ENCODE results near the gene ATP8A2.

DNA sequence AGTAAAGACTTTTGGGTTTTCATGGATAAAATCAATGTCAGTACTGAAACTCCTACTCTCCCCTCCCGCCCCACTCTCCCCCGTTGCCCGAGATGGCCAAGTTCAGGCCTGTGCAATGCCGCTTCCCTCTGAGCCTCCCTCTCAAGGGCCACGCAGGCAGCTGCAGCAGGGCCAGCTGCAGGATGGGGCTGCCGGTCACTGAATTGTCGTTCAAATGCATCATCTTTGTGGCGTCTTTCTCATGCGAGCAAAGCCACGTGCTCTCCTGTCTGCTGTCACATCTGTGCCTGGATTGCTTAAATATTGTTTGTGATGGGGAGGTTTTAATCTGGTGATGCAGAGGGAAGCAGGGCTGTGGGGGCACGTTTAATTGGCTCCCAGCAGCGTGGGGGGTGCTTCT is 653.4 kb downstream of the ATP8A2 start:
- TF ChIP-seq, protein P1, sequence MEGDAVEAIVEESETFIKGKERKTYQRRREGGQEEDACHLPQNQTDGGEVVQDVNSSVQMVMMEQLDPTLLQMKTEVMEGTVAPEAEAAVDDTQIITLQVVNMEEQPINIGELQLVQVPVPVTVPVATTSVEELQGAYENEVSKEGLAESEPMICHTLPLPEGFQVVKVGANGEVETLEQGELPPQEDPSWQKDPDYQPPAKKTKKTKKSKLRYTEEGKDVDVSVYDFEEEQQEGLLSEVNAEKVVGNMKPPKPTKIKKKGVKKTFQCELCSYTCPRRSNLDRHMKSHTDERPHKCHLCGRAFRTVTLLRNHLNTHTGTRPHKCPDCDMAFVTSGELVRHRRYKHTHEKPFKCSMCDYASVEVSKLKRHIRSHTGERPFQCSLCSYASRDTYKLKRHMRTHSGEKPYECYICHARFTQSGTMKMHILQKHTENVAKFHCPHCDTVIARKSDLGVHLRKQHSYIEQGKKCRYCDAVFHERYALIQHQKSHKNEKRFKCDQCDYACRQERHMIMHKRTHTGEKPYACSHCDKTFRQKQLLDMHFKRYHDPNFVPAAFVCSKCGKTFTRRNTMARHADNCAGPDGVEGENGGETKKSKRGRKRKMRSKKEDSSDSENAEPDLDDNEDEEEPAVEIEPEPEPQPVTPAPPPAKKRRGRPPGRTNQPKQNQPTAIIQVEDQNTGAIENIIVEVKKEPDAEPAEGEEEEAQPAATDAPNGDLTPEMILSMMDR (IDR thresholded peaks at IDR 0.05; ENCODE audit: insufficient read depth, low read depth, low read length), result no peak
- no peak for TF ChIP-seq EZH2 (IDR thresholded peaks at IDR 0.05; ENCODE audit: insufficient read depth, low read length)

Data from astrocyte (in vitro differentiated cells and primary cell).